WTC11 (cell line): ENCODE data around the gene RACGAP1. TPM values are rescaled to one million over a fixed set of nuclear protein-coding genes. Genes with fewer than 3 reads are reported as not detected.

Experiments
- CBFB ChIP-seq: sonication (generic); formaldehyde crosslinking; IDR thresholded peaks from 2 replicates; pipeline ENCODE4 v1.8.1; 2022; ENCODE audit warnings: mild to moderate bottlenecking, low read depth, missing genetic modification reagents
- EMX1 ChIP-seq: fragments of 250-450 bp; sonication (Bioruptor Pico); IDR thresholded peaks from 2 replicates; pipeline ENCODE4 v1.8.0; 2021; ENCODE audit warnings: mild to moderate bottlenecking
- ETV6 ChIP-seq: sonication (generic); formaldehyde crosslinking; IDR thresholded peaks from 2 replicates; pipeline ENCODE4 v1.8.1; 2022; ENCODE audit warnings: mild to moderate bottlenecking, missing genetic modification reagents
- FOXP1 ChIP-seq: sonication (generic); formaldehyde crosslinking; IDR thresholded peaks from 2 replicates; pipeline ENCODE4 v1.8.0; 2022; ENCODE audit warnings: missing genetic modification reagents, mild to moderate bottlenecking, moderate library complexity, borderline replicate concordance
- JUN ChIP-seq: sonication (generic); formaldehyde crosslinking; IDR thresholded peaks from 2 replicates; pipeline ENCODE4 v1.8.0; 2023; ENCODE audit warnings: mild to moderate bottlenecking, missing genetic modification reagents
- NR3C1 ChIP-seq: sonication (generic); formaldehyde crosslinking; conservative IDR thresholded peaks from 2 replicates; pipeline ENCODE4 v1.8.1; 2023; ENCODE audit warnings: low read depth, mild to moderate bottlenecking, missing genetic modification reagents
- RELA ChIP-seq: sonication (generic); formaldehyde crosslinking; IDR thresholded peaks from 2 replicates; pipeline ENCODE4 v1.8.1; 2022; ENCODE audit warnings: missing genetic modification reagents, mild to moderate bottlenecking, borderline replicate concordance
- RORB ChIP-seq: fragments of 250-450 bp; sonication (Bioruptor Pico); IDR thresholded peaks from 2 replicates; pipeline ENCODE4 v1.9.0; 2021; ENCODE audit warnings: mild to moderate bottlenecking
- TEAD1 ChIP-seq: sonication (generic); formaldehyde crosslinking; IDR thresholded peaks from 2 replicates; pipeline ENCODE4 v1.8.0; 2022; ENCODE audit warnings: mild to moderate bottlenecking, missing genetic modification reagents
- ZNF317 ChIP-seq: sonication (generic); formaldehyde crosslinking; IDR thresholded peaks from 2 replicates; pipeline ENCODE4 v1.8.1; 2023; ENCODE audit warnings: low read depth, mild to moderate bottlenecking, moderate library complexity, missing genetic modification reagents, borderline replicate concordance
- ZNF396 ChIP-seq: fragments of 250-450 bp; sonication (Bioruptor Pico); IDR thresholded peaks from 2 replicates; pipeline ENCODE4 v1.8.0; 2021; ENCODE audit warnings: mild to moderate bottlenecking, moderate library complexity, borderline replicate concordance
- ZNF416 ChIP-seq: fragments of 250-450 bp; sonication (Bioruptor Pico); IDR thresholded peaks from 2 replicates; pipeline ENCODE4 v1.9.0; 2021; ENCODE audit warnings: mild to moderate bottlenecking, inconsistent platforms
- ZNF423 ChIP-seq: fragments of 250-450 bp; sonication (Bioruptor Pico); IDR thresholded peaks from 2 replicates; pipeline ENCODE4 v2.1.2; 2022; ENCODE audit warnings: mild to moderate bottlenecking, moderate library complexity
- total RNA-seq: library from RNA; stranded (reverse); gene quantifications from 3 replicates; pipeline ENCODE4 v1.2.3, GENCODE V29; 2021
- TF ChIP-seq, protein P1 (sequence below): sonication (generic); formaldehyde crosslinking; IDR thresholded peaks from 2 replicates; pipeline ENCODE4 v1.8.1; 2023; ENCODE audit warnings: mild to moderate bottlenecking, moderate library complexity, missing genetic modification reagents
- TF ChIP-seq, protein P2 (sequence below): sonication (generic); formaldehyde crosslinking; IDR thresholded peaks from 2 replicates; pipeline ENCODE4 v1.8.0; 2022; ENCODE audit warnings: mild to moderate bottlenecking, missing genetic modification reagents
- TF ChIP-seq, protein P3 (sequence below): fragments of 250-450 bp; sonication (Bioruptor Pico); conservative IDR thresholded peaks from 2 replicates; pipeline ENCODE4 v1.9.0; 2021; ENCODE audit warnings: mild to moderate bottlenecking
- TF ChIP-seq, protein P4 (sequence below): fragments of 200-600 bp; IDR thresholded peaks from 2 replicates; pipeline ENCODE4 v1.8.0; 2022; ENCODE audit warnings: antibody characterized with exemption
- TF ChIP-seq, protein P5 (sequence below): sonication (generic); formaldehyde crosslinking; IDR thresholded peaks from 2 replicates; pipeline ENCODE4 v1.8.0; 2022; ENCODE audit warnings: mild to moderate bottlenecking, missing genetic modification reagents
- TF ChIP-seq, protein P6 (sequence below): sonication (generic); formaldehyde crosslinking; IDR thresholded peaks from 2 replicates; pipeline ENCODE4 v1.8.1; 2023; ENCODE audit warnings: mild to moderate bottlenecking, missing genetic modification reagents, moderate library complexity
- TF ChIP-seq, protein P7 (sequence below): sonication (generic); formaldehyde crosslinking; IDR thresholded peaks from 2 replicates; pipeline ENCODE4 v1.8.0; 2023; ENCODE audit warnings: mild to moderate bottlenecking, missing genetic modification reagents
- TF ChIP-seq, protein P8 (sequence below): sonication (generic); formaldehyde crosslinking; conservative IDR thresholded peaks from 2 replicates; pipeline ENCODE4 v1.8.1; 2022; ENCODE audit warnings: mild to moderate bottlenecking, missing genetic modification reagents
- TF ChIP-seq, protein P9 (sequence below): fragments of 250-450 bp; sonication (Bioruptor Pico); IDR thresholded peaks from 2 replicates; pipeline ENCODE4 v1.8.0; 2021; ENCODE audit warnings: mild to moderate bottlenecking

Gene RACGAP1
- total RNA-seq, 1 experiment from 2014 or later = 87.7 TPM

DNA sequence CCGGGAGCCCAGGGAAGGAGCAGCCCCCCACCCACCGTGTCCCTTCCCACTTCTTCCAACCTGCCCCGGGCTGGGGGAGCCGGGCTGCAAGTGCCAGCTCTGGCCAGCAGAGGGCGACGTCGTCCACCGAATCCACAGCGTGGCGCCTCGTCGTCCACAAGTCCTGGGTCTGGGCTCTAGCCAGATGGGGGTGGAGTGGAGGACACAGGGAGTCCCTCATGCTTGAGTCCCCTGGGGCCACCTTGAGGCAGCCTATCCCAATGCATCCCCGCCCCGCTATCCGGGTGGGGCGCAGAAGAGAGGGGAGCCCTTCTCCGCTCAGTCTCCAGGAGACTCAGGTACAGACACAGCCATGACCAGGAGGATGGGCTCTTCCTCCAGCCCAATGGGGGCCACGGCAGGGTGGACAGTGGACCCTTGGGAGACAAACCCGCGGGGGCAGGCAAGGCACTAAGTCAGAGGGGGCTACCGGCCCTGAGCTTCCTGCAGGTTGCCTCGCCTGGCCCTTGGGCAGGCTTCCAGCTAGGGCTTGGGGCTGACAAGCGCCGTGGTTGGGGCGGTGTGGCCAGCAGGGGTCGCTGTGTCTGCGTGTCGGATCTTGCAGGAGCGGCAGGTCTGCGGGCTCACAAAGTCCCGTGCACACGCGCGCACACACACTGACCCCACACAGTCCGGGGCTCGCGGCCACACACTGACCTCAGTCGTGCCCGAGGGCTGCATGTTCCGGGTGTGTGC lies 58.1 kb downstream of the RACGAP1 start (continued):
- no peak for TF ChIP-seq RELA (CRISPR knock-in tag)
- no peak for TF ChIP-seq ZNF317 (CRISPR knock-in tag)
- no peak for TF ChIP-seq CBFB (CRISPR knock-in tag)
- no peak for TF ChIP-seq ZNF396
- TF ChIP-seq EMX1 (CRISPR knock-in tag) = no peak
- no peak for TF ChIP-seq NR3C1 (CRISPR knock-in tag)
- TF ChIP-seq, protein P1, sequence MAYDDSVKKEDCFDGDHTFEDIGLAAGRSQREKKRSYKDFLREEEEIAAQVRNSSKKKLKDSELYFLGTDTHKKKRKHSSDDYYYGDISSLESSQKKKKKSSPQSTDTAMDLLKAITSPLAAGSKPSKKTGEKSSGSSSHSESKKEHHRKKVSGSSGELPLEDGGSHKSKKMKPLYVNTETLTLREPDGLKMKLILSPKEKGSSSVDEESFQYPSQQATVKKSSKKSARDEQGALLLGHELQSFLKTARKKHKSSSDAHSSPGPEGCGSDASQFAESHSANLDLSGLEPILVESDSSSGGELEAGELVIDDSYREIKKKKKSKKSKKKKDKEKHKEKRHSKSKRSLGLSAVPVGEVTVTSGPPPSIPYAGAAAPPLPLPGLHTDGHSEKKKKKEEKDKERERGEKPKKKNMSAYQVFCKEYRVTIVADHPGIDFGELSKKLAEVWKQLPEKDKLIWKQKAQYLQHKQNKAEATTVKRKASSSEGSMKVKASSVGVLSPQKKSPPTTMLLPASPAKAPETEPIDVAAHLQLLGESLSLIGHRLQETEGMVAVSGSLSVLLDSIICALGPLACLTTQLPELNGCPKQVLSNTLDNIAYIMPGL (CRISPR knock-in tag) = peak; percentile 96
- TF ChIP-seq, protein P2, sequence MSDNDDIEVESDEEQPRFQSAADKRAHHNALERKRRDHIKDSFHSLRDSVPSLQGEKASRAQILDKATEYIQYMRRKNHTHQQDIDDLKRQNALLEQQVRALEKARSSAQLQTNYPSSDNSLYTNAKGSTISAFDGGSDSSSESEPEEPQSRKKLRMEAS = peak; percentile 34; the same call in 1 of the 2 replicates
- TF ChIP-seq ETV6 (CRISPR knock-in tag) = peak; percentile 38
- TF ChIP-seq ZNF416 = no peak
- TF ChIP-seq, protein P3, sequence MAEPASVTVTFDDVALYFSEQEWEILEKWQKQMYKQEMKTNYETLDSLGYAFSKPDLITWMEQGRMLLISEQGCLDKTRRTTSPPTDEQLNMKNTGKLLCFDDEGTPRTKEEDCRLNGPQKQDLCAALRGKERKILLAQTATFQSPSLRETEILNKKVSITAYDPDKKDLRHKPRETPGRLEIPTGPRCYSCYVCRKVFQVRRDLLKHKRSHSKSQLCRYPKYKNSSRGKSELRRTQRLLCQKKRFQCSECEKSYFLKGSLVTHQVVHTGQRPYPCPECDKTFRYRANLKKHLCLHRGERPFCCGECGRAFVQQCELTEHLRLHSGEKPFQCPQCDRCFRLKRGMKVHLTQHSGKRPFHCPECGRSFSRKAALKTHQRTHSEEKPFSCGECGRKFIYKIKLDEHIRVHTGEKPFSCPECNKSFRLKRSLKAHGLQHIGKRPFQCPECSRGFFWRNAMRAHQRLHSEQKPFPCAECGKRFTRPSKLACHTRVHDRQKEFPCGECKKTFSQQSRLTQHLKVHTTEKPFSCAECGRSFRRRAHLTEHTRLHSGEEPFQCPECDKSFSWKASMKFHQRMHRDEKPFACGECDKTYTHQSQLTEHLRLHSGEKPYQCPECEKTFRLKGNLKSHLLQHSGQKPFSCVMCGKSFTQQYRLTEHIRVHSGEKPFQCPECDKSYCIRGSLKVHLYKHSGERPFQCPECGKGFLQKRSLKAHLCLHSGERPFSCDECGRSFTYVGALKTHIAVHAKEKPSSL (CRISPR knock-in tag) = no peak
- TF ChIP-seq TEAD1 = 0 out of 2 replicates have a peak, but pooled peaks have one; percentile 5
- TF ChIP-seq, protein P4, sequence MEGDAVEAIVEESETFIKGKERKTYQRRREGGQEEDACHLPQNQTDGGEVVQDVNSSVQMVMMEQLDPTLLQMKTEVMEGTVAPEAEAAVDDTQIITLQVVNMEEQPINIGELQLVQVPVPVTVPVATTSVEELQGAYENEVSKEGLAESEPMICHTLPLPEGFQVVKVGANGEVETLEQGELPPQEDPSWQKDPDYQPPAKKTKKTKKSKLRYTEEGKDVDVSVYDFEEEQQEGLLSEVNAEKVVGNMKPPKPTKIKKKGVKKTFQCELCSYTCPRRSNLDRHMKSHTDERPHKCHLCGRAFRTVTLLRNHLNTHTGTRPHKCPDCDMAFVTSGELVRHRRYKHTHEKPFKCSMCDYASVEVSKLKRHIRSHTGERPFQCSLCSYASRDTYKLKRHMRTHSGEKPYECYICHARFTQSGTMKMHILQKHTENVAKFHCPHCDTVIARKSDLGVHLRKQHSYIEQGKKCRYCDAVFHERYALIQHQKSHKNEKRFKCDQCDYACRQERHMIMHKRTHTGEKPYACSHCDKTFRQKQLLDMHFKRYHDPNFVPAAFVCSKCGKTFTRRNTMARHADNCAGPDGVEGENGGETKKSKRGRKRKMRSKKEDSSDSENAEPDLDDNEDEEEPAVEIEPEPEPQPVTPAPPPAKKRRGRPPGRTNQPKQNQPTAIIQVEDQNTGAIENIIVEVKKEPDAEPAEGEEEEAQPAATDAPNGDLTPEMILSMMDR = peak; percentile 91
- TF ChIP-seq, protein P5, sequence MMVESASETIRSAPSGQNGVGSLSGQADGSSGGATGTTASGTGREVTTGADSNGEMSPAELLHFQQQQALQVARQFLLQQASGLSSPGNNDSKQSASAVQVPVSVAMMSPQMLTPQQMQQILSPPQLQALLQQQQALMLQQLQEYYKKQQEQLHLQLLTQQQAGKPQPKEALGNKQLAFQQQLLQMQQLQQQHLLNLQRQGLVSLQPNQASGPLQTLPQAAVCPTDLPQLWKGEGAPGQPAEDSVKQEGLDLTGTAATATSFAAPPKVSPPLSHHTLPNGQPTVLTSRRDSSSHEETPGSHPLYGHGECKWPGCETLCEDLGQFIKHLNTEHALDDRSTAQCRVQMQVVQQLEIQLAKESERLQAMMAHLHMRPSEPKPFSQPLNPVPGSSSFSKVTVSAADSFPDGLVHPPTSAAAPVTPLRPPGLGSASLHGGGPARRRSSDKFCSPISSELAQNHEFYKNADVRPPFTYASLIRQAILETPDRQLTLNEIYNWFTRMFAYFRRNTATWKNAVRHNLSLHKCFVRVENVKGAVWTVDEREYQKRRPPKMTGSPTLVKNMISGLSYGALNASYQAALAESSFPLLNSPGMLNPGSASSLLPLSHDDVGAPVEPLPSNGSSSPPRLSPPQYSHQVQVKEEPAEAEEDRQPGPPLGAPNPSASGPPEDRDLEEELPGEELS (CRISPR knock-in tag) = peak; percentile 67; the same call in 1 of the 2 replicates
- TF ChIP-seq, protein P6, sequence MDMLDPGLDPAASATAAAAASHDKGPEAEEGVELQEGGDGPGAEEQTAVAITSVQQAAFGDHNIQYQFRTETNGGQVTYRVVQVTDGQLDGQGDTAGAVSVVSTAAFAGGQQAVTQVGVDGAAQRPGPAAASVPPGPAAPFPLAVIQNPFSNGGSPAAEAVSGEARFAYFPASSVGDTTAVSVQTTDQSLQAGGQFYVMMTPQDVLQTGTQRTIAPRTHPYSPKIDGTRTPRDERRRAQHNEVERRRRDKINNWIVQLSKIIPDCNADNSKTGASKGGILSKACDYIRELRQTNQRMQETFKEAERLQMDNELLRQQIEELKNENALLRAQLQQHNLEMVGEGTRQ = no peak
- TF ChIP-seq, protein P7, sequence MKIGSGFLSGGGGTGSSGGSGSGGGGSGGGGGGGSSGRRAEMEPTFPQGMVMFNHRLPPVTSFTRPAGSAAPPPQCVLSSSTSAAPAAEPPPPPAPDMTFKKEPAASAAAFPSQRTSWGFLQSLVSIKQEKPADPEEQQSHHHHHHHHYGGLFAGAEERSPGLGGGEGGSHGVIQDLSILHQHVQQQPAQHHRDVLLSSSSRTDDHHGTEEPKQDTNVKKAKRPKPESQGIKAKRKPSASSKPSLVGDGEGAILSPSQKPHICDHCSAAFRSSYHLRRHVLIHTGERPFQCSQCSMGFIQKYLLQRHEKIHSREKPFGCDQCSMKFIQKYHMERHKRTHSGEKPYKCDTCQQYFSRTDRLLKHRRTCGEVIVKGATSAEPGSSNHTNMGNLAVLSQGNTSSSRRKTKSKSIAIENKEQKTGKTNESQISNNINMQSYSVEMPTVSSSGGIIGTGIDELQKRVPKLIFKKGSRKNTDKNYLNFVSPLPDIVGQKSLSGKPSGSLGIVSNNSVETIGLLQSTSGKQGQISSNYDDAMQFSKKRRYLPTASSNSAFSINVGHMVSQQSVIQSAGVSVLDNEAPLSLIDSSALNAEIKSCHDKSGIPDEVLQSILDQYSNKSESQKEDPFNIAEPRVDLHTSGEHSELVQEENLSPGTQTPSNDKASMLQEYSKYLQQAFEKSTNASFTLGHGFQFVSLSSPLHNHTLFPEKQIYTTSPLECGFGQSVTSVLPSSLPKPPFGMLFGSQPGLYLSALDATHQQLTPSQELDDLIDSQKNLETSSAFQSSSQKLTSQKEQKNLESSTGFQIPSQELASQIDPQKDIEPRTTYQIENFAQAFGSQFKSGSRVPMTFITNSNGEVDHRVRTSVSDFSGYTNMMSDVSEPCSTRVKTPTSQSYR = 0 out of 2 replicates have a peak, but pooled peaks have one; percentile 55
- TF ChIP-seq, protein P8, sequence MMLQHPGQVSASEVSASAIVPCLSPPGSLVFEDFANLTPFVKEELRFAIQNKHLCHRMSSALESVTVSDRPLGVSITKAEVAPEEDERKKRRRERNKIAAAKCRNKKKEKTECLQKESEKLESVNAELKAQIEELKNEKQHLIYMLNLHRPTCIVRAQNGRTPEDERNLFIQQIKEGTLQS = no peak
- TF ChIP-seq, protein P9, sequence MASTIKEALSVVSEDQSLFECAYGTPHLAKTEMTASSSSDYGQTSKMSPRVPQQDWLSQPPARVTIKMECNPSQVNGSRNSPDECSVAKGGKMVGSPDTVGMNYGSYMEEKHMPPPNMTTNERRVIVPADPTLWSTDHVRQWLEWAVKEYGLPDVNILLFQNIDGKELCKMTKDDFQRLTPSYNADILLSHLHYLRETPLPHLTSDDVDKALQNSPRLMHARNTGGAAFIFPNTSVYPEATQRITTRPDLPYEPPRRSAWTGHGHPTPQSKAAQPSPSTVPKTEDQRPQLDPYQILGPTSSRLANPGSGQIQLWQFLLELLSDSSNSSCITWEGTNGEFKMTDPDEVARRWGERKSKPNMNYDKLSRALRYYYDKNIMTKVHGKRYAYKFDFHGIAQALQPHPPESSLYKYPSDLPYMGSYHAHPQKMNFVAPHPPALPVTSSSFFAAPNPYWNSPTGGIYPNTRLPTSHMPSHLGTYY (CRISPR knock-in tag) = no peak
- TF ChIP-seq ZNF423 (CRISPR knock-in tag) = no peak; the same call in 1 of the 2 replicates
- 0 out of 2 replicates have a peak, but pooled peaks have one; percentile 79 for TF ChIP-seq FOXP1 (CRISPR knock-in tag)
- TF ChIP-seq RORB (CRISPR knock-in tag) = no peak
- no peak for TF ChIP-seq JUN (CRISPR knock-in tag)
- TF ChIP-seq, all 79 proteins: peak for 12
